Suppressor macrophage treated with lipopolysaccharide for 1 hour (primary cell): Measurements from ENCODE around the gene NFYA.

Source experiments
- DNase-seq, 3 donors: peaks; one replicate each; pipeline ENCODE4 v3.0.0-alpha.2; 2020 to 2022

NFYA gene

DNA sequence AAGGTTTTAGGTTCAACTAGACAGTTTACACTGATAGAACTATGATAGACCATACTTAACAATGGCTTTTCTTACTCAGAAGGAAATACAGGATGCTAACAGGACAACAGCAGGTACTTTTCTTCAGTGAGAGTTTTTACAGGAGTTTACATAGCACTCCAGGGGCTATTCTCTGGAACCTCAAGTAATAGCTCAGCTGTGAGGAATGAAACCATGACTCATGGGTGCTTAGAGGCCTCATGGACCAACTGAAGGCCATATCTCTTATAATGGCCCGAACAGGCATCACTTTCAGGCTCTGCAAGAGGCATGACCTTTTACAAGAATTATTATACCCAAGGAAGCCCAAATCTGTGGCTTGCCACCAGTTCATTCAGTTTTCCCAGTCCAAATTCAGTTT lies 49.6 kb downstream of the NFYA start:
- no peak for DNase-seq

DNA sequence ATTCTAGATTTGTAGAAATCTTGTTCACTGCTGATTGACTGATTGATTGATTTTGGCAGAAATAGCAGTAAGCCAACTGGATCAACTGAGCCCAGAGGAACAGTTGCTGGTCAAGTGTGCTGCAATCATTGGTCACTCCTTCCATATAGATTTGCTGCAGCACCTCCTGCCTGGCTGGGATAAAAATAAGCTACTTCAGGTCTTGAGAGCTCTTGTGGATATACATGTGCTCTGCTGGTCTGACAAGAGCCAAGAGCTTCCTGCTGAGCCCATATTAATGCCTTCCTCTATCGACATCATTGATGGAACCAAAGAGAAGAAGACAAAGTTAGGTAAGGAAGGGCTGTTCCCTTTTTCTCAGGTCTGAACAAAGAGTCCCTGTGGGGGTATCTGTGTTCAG lies 50.1 kb downstream of the NFYA start:
- DNase-seq: no peak

DNA sequence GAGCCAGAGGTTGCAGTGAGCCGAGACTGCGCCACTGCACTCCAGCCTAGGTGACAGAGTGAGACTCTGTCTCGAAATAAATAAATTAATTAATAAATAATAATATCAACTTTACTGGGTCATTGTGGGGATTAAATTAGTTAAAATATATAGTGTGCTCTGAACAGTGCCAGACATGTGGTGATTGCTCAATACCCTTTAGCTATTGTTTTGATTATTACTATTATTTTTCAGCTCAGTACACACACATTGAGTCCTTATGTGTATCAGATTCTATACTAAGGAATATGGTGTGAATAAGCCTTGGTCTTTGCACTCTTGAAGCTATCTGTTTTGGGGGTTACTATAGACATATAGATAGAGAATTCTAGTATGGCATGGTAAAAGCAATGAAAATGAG lies 52.5 kb downstream of the NFYA start:
- DNase-seq: no peak

DNA sequence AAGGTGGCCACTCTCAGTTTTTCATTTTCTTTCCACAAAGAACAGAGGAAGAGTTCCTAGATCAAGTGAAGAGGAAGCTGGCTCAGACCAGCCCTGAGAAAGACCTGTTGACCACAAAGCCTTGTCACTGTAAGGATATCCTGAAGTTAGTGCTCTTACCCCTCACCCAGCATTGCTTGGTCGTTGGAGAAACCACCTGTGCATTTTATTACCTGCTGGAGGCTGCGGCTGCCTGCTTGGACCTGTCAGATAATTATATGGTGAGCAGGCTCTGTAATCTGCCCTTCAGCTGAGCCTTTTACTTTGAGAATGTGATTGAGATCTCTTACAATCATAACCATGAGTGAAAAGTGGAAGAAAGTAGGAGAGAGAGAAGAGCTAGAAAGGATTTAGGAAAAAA lies 59.5 kb downstream of the NFYA start:
- no peak for DNase-seq

DNA sequence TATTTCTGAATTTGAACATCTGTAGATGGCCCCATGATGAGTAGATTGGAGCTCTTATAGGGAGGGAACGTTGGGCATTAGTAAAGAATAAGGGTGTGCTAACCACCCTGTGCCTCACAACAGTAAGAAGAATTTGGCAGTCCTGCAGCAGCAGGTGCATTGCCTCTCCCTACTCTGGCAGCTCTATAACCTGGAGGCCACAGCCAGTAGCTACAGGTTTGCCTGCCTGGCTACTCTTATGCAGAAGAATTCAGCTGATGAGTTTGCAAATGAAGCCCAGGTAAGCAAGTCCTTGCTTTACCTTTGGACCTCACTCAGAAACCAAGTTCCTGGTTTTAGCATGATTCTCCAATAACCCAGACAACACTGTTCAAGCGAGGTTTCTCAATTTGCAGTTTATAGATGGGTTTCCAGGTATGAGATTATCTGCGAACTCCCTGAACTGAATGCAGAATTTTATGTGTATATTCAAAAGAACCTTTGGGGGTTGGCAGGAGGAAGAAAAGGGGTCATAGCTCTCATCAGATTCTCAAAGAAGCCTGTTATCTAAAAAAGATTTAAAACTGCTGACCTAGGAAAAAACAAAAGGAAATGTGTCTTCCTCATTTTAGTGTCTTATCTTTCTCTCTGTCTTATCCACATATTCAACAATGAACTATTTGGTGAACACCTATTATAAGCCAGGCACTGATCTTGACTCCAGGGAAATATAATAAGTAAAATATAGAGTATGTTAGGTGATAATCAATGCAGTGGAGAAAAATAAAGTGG lies 62.5 kb downstream of the NFYA start:
- no peak for DNase-seq

DNA sequence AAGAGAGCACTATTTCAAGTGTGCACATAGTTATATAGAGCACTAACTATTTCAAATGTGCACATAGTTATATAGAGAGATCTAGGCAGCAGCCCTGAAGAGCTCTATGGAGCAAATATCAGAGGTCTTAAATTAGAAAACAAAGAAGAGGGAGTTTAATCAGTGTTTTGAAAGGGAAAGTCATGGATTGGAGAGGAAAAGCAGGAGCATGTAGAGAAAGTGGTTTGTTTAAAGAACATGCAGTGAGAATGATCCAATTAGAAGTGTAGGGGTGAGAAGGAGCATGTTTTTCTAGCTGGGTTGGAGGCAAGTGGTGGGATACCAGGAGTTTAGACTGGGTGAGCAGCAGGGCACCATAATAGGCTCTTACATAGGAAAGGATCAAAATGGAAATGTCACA lies 64.1 kb downstream of the NFYA start:
- DNase-seq: no peak

DNA sequence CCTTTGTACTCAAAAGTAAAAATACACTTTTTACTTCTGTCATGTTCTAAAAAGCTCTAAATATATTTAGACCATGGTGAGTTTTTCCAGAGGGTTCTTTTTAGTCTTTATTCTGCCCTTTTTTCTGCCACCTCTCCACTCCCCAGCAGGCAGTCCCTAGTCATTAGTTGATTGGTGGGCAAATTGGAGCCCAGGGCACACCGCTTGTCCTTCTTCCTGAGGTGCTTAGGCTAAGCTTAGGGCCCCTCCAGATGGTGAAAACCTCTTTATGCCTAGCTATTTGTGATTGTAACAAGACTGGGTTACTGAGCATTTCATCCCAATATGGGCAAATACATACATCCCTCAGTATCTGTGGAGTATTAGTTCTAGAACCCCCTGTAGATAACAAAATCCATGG lies 75.1 kb downstream of the NFYA start:
- no peak for DNase-seq
